Glutamatergic neuron (in vitro differentiated cells): Measurements from ENCODE around the gene HCN3. TPM values are rescaled to one million over a fixed set of nuclear protein-coding genes. Genes with fewer than 3 reads are reported as not detected.

Experiments
- DNase-seq: peaks from one replicate; pipeline ENCODE4 v3.0.0; 2022
- H3K27ac Mint-ChIP-seq: one replicate; pipeline ENCODE4 v1.8.0; 2020; ENCODE audit warnings: mild to moderate bottlenecking, mixed read lengths, inconsistent platforms; ENCODE audit not compliant: unreplicated experiment
- H3K27me3 Mint-ChIP-seq: one replicate; pipeline ENCODE4 v1.8.0; 2020; ENCODE audit warnings: mild to moderate bottlenecking, moderate library complexity, mixed read lengths, inconsistent platforms; ENCODE audit not compliant: unreplicated experiment
- H3K36me3 Mint-ChIP-seq: one replicate; pipeline ENCODE4 v1.8.0; 2020; ENCODE audit warnings: mild to moderate bottlenecking, mixed read lengths, inconsistent platforms; ENCODE audit not compliant: unreplicated experiment
- H3K4me1 Mint-ChIP-seq: one replicate; pipeline ENCODE4 v1.8.0; 2020; ENCODE audit warnings: mild to moderate bottlenecking, low read depth, mixed read lengths, inconsistent platforms; ENCODE audit not compliant: unreplicated experiment
- H3K4me3 Mint-ChIP-seq: one replicate; pipeline ENCODE4 v1.8.0; 2020; ENCODE audit warnings: mild to moderate bottlenecking, mixed read lengths, inconsistent platforms; ENCODE audit not compliant: unreplicated experiment
- H3K9me3 Mint-ChIP-seq: one replicate; pipeline ENCODE4 v1.8.0; 2020; ENCODE audit warnings: mild to moderate bottlenecking, moderate library complexity, mixed read lengths, inconsistent platforms; ENCODE audit not compliant: unreplicated experiment
- total RNA-seq: library from RNA; stranded (reverse); fragmentation: NEBNext Ultra II Directional; extraction: Animal tissue kit (Norgen Biotek cat#: 25700); gene quantifications from one replicate; pipeline ENCODE4 v1.2.1, GENCODE V29; 2021; ENCODE audit not compliant: unreplicated experiment
- TF ChIP-seq, protein P1 (sequence below): fragments of 200-600 bp; sonication (generic); IDR thresholded peaks from one replicate; pipeline ENCODE4 v1.5.0; 2021; ENCODE audit not compliant: partially characterized antibody, unreplicated experiment

The HCN3 gene
- total RNA-seq, 1 donor from 2014 or later, result 30.5 TPM

DNA sequence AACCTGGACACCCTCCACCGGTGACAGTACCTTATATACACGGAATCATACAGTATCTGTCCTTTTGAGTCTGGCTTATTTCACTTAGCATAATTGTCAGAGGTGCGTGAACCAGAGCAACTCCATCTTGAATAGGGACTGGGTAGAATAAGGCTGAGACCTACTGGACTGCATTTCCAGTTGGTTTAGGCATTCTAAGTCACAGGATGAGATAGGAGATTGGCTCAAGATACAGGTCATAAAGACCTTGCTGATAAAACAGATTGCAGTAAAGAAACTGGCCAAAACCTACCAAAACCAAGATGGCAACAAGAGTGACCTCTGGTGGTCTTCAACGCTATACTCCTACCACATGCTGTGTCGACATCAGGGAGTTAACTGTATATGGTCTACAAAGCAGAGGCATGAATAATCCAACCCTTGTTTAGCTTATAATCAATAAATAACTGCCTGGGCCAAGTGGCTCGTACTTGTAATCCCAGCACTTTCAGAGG is 30.0 kb downstream of the HCN3 start:
- TF ChIP-seq, protein P1, sequence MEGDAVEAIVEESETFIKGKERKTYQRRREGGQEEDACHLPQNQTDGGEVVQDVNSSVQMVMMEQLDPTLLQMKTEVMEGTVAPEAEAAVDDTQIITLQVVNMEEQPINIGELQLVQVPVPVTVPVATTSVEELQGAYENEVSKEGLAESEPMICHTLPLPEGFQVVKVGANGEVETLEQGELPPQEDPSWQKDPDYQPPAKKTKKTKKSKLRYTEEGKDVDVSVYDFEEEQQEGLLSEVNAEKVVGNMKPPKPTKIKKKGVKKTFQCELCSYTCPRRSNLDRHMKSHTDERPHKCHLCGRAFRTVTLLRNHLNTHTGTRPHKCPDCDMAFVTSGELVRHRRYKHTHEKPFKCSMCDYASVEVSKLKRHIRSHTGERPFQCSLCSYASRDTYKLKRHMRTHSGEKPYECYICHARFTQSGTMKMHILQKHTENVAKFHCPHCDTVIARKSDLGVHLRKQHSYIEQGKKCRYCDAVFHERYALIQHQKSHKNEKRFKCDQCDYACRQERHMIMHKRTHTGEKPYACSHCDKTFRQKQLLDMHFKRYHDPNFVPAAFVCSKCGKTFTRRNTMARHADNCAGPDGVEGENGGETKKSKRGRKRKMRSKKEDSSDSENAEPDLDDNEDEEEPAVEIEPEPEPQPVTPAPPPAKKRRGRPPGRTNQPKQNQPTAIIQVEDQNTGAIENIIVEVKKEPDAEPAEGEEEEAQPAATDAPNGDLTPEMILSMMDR, result peak; percentile 43
- Mint-ChIP-seq H3K4me3 (peak overlapping the region; percentile 57), H3K27me3 (peaks cover 21% of the 10 kb centered on the region), H3K36me3 (no peaks in the 10 kb centered on the region), H3K27ac (peak overlapping the region; percentile 72), H3K9me3 (peaks cover 18% of the 10 kb centered on the region), H3K4me1 (peaks cover 10% of the 10 kb centered on the region)
- no peak for DNase-seq

DNA sequence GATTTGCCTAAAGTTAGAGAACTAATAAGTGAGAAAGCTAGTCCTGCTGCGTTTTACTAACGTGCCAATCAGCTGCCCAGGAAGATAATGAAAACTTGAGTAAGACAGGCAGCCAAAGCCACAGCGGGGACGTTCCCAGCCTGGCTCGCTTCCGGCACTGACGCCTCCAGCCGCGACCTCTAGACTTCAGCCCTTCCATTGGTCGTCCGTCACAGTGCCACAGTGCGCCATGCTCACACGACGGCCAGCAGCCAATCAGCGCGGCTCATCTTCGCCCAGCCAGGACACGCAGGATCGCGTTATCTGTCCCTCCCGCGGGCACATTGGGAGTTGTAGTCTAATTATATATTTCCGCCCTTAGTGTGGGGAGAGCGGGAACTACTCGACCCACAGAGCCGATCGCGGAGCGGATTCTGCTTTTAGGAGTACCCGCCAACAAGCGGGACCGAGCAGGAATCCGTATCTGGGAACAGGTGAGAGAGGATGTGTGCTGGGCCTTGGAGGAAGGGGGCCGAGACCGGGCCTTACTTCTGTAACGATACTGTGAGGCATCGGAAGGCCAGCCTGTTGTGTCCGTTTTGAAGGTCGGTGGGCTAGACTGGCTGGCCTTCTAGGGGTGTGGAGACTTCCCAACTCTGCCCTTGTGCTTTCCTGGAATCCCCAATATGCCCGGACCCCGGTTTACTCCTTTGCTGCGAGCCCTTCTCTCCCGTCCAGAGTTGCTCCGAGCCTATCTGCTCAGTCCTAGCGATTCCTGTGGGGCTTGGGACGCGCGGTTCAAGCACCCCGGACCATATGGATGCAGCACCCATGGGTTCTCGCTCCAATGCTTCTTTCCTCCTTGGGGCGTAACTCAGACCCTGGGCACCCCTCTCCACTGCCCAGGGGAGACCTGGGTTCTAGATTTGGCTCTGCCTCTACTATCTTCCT is 31.5 kb downstream of the HCN3 start, which contains the start of gene FDPS:
FDPS (plus strand) TSS at position 374 of the 930 bp plus-strand sequence. CDS start 924 bp downstream, outside the sequence.
- peak; percentile 93 for DNase-seq
- peak within 1 kb of the TSS; percentile 81 for H3K27ac Mint-ChIP-seq
- H3K27me3 Mint-ChIP-seq, result peaks cover 24% of the 10 kb centered on the region
- H3K4me1 Mint-ChIP-seq, result peaks cover 8% of the 10 kb centered on the region
- H3K4me3 Mint-ChIP-seq, result peak within 1 kb of the TSS; percentile 98
- peaks cover 15% of the 10 kb centered on the region for H3K9me3 Mint-ChIP-seq
- no peaks in the 10 kb centered on the region for H3K36me3 Mint-ChIP-seq
- TF ChIP-seq, protein P1, result peak; percentile 11

DNA sequence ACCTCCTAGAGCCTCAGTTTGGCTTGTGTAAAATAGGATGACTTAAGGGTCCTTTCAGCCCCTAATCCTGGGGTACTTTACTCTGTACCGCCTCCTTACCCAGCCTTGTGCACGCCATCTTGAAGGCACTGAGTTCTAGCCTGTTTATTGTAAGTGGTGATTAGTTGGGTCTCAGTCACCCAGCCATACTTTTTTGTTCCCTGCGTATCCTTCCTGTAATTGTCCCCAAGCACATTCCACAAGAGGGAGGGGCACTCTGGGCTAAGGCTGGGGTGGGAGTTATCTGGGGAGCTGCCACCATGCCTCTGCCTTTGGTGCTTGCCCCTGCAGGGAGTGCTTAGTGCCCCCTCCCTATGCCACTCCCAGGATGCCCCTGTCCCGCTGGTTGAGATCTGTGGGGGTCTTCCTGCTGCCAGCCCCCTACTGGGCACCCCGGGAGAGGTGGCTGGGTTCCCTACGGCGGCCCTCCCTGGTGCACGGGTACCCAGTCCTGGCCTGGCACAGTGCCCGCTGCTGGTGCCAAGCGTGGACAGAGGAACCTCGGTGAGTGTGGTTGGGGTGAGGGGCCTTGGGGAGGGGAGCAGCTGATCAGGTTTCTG is 32.3 kb downstream of the HCN3 start:
- DNase-seq, result no peak
- H3K4me1 Mint-ChIP-seq, result peaks cover 8% of the 10 kb centered on the region
- peaks cover 24% of the 10 kb centered on the region for H3K27me3 Mint-ChIP-seq
- no peaks in the 10 kb centered on the region for H3K36me3 Mint-ChIP-seq
- TF ChIP-seq, protein P1, result no peak
- peak overlapping the region; percentile 81 for H3K27ac Mint-ChIP-seq
- H3K4me3 Mint-ChIP-seq, result peak overlapping the region; percentile 98
- H3K9me3 Mint-ChIP-seq, result peaks cover 14% of the 10 kb centered on the region

DNA sequence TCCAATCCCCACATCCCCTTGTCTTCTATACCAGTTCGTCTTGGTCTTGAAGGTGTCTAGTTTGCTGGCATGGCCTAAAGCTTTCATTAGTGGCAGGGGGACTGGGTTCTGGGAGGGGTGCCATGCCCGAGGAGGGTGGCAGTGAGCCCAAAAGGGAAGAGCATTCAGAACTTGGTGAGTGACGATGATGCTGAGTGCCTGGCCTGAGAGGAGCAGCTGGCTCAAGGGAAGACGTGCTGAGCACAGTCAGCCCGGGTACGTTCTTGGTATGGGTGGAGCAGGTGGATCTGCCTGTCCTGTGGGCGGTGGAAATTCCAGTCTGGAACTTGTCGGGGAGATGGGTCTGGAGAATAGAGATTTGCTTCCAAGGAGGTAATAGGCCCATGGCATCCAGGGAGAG is 36.0 kb downstream of the HCN3 start:
- H3K36me3 Mint-ChIP-seq, result no peaks in the 10 kb centered on the region

More for the DNA sequence above, 36.0 kb downstream of the HCN3 start:
- Mint-ChIP-seq H3K9me3 (peaks cover 10% of the 10 kb centered on the region), H3K4me3 (peak overlapping the region; percentile 71), H3K27me3 (peaks cover 17% of the 10 kb centered on the region), H3K27ac (peak overlapping the region; percentile 50), H3K4me1 (peaks cover 8% of the 10 kb centered on the region)
- TF ChIP-seq, protein P1, result no peak
- no peak for DNase-seq
